HepG2 (cell line): ENCODE data around the gene CCDC148. TPM values are rescaled to one million over a fixed set of nuclear protein-coding genes. Genes with fewer than 3 reads are reported as not detected.

Experiments used
- AKAP8 ChIP-seq: sonication (generic); formaldehyde crosslinking; IDR thresholded peaks from 2 replicates; pipeline ENCODE4 v1.5.1; 2020; ENCODE audit warnings: mild to moderate bottlenecking, missing genetic modification reagents
- ATF7 ChIP-seq, 2 experiments: fragments of 450-650 bp in 1 of 2; sonication (generic) in 1 of 2; formaldehyde crosslinking in 1 of 2; IDR thresholded peaks; 2 replicates each; pipeline versions ENCODE4 v1.4.0 to v1.6.1; 2016 to 2020; ENCODE audit warnings: antibody characterized with exemption in 1 of 2, mild to moderate bottlenecking in 1 of 2, missing genetic modification reagents in 1 of 2
- BRF2 ChIP-seq: sonication (generic); formaldehyde crosslinking; IDR thresholded peaks from 2 replicates; pipeline ENCODE4 v1.8.1; 2022; ENCODE audit warnings: mild to moderate bottlenecking, missing genetic modification reagents
- CREB1 ChIP-seq, 2 experiments: fragments of 450-650 bp in 1 of 2; IDR thresholded peaks; 2 replicates each; pipeline ENCODE4 v1.6.1; 2016 to 2017; ENCODE audit warnings: control low read depth in 1 of 2, mild to moderate bottlenecking in 1 of 2, missing compliant biosample characterization in 1 of 2, missing genetic modification characterization in 1 of 2
- HIVEP1 ChIP-seq: sonication (generic); formaldehyde crosslinking; IDR thresholded peaks from 2 replicates; pipeline ENCODE4 v1.4.0; 2020; ENCODE audit warnings: mild to moderate bottlenecking, missing genetic modification reagents
- KDM2A ChIP-seq: sonication (generic); formaldehyde crosslinking; IDR thresholded peaks from 2 replicates; pipeline ENCODE4 v1.4.0; 2020; ENCODE audit warnings: low read depth, missing genetic modification reagents, borderline replicate concordance
- MEF2D ChIP-seq: sonication (generic); formaldehyde crosslinking; IDR thresholded peaks from 2 replicates; pipeline ENCODE4 v1.5.1; 2020; ENCODE audit warnings: mild to moderate bottlenecking, missing genetic modification reagents
- MEIS2 ChIP-seq: sonication (generic); formaldehyde crosslinking; IDR thresholded peaks from 2 replicates; pipeline ENCODE4 v1.9.0; 2021; ENCODE audit warnings: mild to moderate bottlenecking, missing genetic modification reagents
- NFKB2 ChIP-seq: sonication (generic); formaldehyde crosslinking; IDR thresholded peaks from 2 replicates; pipeline ENCODE4 v1.4.0; 2020; ENCODE audit warnings: missing genetic modification reagents, borderline replicate concordance
- NR3C1 ChIP-seq: sonication (generic); formaldehyde crosslinking; IDR thresholded peaks from 2 replicates; pipeline ENCODE4 v1.4.0; 2020; ENCODE audit warnings: missing genetic modification reagents
- RFX5 ChIP-seq: IDR thresholded peaks from 2 replicates; pipeline ENCODE4 v1.6.1; 2011; ENCODE audit warnings: low read depth, low read length, improper control_type of control experiment
- RNF219 ChIP-seq: sonication (generic); formaldehyde crosslinking; IDR thresholded peaks from 2 replicates; pipeline ENCODE4 v1.5.0; 2020; ENCODE audit warnings: mild to moderate bottlenecking, missing genetic modification reagents
- SAFB2 ChIP-seq: sonication (generic); formaldehyde crosslinking; IDR thresholded peaks from 2 replicates; pipeline ENCODE4 v1.5.1; 2020; ENCODE audit warnings: missing genetic modification reagents, low read depth, mild to moderate bottlenecking, borderline replicate concordance
- SIN3B ChIP-seq: fragments of 150-350 bp; IDR thresholded peaks from 2 replicates; pipeline ENCODE4 v1.6.1; 2014; ENCODE audit warnings: low read length
- SOX5 ChIP-seq: IDR thresholded peaks from 2 replicates; pipeline ENCODE4 v1.6.1; 2016; ENCODE audit warnings: borderline replicate concordance
- TBL1XR1 ChIP-seq: fragments of 150-350 bp; IDR thresholded peaks from 2 replicates; pipeline ENCODE4 v1.6.1; 2014; ENCODE audit warnings: borderline replicate concordance, low read length; ENCODE audit not compliant: partially characterized antibody
- TFDP2 ChIP-seq: sonication (generic); formaldehyde crosslinking; IDR thresholded peaks from 2 replicates; pipeline ENCODE4 v1.4.0; 2020; ENCODE audit warnings: missing genetic modification reagents
- ZC3H4 ChIP-seq: sonication (generic); formaldehyde crosslinking; IDR thresholded peaks from 2 replicates; pipeline ENCODE4 v1.4.0; 2020; ENCODE audit warnings: missing genetic modification reagents, borderline replicate concordance
- ZNF280B ChIP-seq: sonication (generic); formaldehyde crosslinking; IDR thresholded peaks from 2 replicates; pipeline ENCODE4 v1.5.0; 2020; ENCODE audit warnings: missing genetic modification reagents, mild to moderate bottlenecking, borderline replicate concordance
- ZNF772 ChIP-seq: sonication (generic); formaldehyde crosslinking; IDR thresholded peaks from 2 replicates; pipeline ENCODE4 v1.5.0; 2020; ENCODE audit warnings: mild to moderate bottlenecking, missing genetic modification reagents
- ZSCAN31 ChIP-seq: sonication (generic); formaldehyde crosslinking; IDR thresholded peaks from 2 replicates; pipeline ENCODE4 v1.5.0; 2020; ENCODE audit warnings: low read depth, mild to moderate bottlenecking, missing genetic modification reagents
- polyA plus RNA-seq, 8 experiments: library from polyadenylated mRNA; depleted of rRNA in 3 of 8; stranded (reverse) in 7 of 8; unstranded in 1 of 8; fragments of >200 nt; fragmentation: Illumina TruSeq in 4 of 8; extraction: Trizol in 4 of 8; gene quantifications; 2 replicates each; pipeline versions ENCODE4 v1.2.1 to v1.2.3, GENCODE V29; 2011 to 2016; ENCODE audit warnings: low read depth in 4 of 8, missing spikeins in 1 of 8, mixed read lengths in 1 of 8; ENCODE audit not compliant: insufficient read depth in 1 of 8
- total RNA-seq, 5 experiments: library from RNA; depleted of rRNA; stranded (reverse); fragments of >200 nt; fragmentation: Illumina TruSeq; extraction: Trizol; gene quantifications; 2 replicates each; pipeline ENCODE4 v1.2.3, GENCODE V29; 2016; ENCODE audit warnings: low read depth in 1 of 5

The CCDC148 gene
- total and polyA plus RNA-seq, 2 of the 13 experiments (the other 11 are each of a cell fraction or from before 2014, with no cell fraction given): 0.30 to 0.49 TPM

- TF ChIP-seq NFKB2: peak; percentile 97; the same call in 1 of the 2 replicates
- peak; percentile 91; the same call in 1 of the 2 replicates for TF ChIP-seq ZNF280B
- no peak; the same call in 1 of the 2 replicates for TF ChIP-seq ZC3H4
- peak; percentile 84 for TF ChIP-seq SOX5 (CRISPR knock-in tag)
- no peak for TF ChIP-seq RNF219 (CRISPR knock-in tag)
- peak; percentile 98 for TF ChIP-seq MEIS2
- TF ChIP-seq MEF2D (CRISPR knock-in tag): peak; percentile 90
- TF ChIP-seq CREB1 (IDR thresholded peaks at IDR 0.05): peak; percentile 42; the same call in 1 of the 2 replicates
- TF ChIP-seq CREB1 (CRISPR knock-in tag; IDR thresholded peaks at IDR 0.05): no peak
- peak; percentile 67; the same call in 1 of the 2 replicates for TF ChIP-seq RFX5
- no peak for TF ChIP-seq NR3C1 (CRISPR knock-in tag)
- TF ChIP-seq HIVEP1: peak; percentile 90
- TF ChIP-seq BRF2 (CRISPR knock-in tag): peak; percentile 87
- peak; percentile 89 for TF ChIP-seq TFDP2 (CRISPR knock-in tag)
- peak; percentile 94; the same call in 1 of the 2 replicates for TF ChIP-seq SAFB2 (CRISPR knock-in tag)
- peak; percentile 23; the same call in 1 of the 2 replicates for TF ChIP-seq SIN3B
- peak; percentile 97 for TF ChIP-seq AKAP8 (CRISPR knock-in tag)
- TF ChIP-seq ATF7 (IDR thresholded peaks at IDR 0.05): no peak
- peak; percentile 95 for TF ChIP-seq ATF7 (CRISPR knock-in tag; IDR thresholded peaks at IDR 0.05)
- peak; percentile 91 for TF ChIP-seq TBL1XR1
- TF ChIP-seq ZSCAN31 (CRISPR knock-in tag): peak; percentile 75
- TF ChIP-seq ZNF772 (CRISPR knock-in tag): peak; percentile 88; the same call in 1 of the 2 replicates
- peak; percentile 98 for TF ChIP-seq KDM2A (CRISPR knock-in tag)
Observed at GRCh38 chr2:158457826-158458616, 1.5 kb upstream of the CCDC148 start (continued).
